DOHH2 (cell line): ENCODE data around the gene CUEDC1.
A peak's percentile ranks its signal among the peaks of the same experiment; 100 is the strongest.

Experiments
- H3F3A ChIP-seq: fragments of 200-600 bp; sonication (generic), shearing (Covaris generic); 2 replicates; pipeline ENCODE4 v1.6.0; 2016; ENCODE audit warnings: antibody characterized with exemption, mild to moderate bottlenecking; ENCODE audit not compliant: control insufficient read depth, insufficient read depth
- H3K27ac ChIP-seq: fragments of 200-600 bp; sonication (generic); 2 replicates; pipeline ENCODE4 v1.5.1; 2014; ENCODE audit warnings: low read depth, mild to moderate bottlenecking, low read length, moderate library complexity
- H3K27me3 ChIP-seq: fragments of 200-600 bp; sonication (generic); 2 replicates; pipeline ENCODE4 v1.6.1; 2014; ENCODE audit warnings: mild to moderate bottlenecking, low read length, mixed read lengths; ENCODE audit not compliant: control insufficient read depth
- H3K36me3 ChIP-seq: fragments of 200-600 bp; sonication (generic); 2 replicates; pipeline ENCODE4 v1.6.1; 2014; ENCODE audit warnings: mild to moderate bottlenecking, low read length, moderate library complexity, mixed read lengths; ENCODE audit not compliant: control insufficient read depth
- H3K4me1 ChIP-seq: fragments of 200-600 bp; sonication (generic); 2 replicates; pipeline ENCODE4 v1.6.1; 2014; ENCODE audit warnings: mild to moderate bottlenecking, low read length, mixed read lengths; ENCODE audit not compliant: control insufficient read depth
- H3K4me2 ChIP-seq: fragments of 200-600 bp; sonication (generic); 2 replicates; pipeline ENCODE4 v1.6.0; 2014; ENCODE audit warnings: mild to moderate bottlenecking, low read length, moderate library complexity
- H3K4me3 ChIP-seq: fragments of 200-600 bp; sonication (generic); 2 replicates; pipeline ENCODE4 v1.5.1; 2014; ENCODE audit warnings: mild to moderate bottlenecking, low read length, mixed read lengths
- H3K79me2 ChIP-seq: fragments of 200-600 bp; sonication (generic); 2 replicates; pipeline ENCODE4 v1.6.1; 2014; ENCODE audit warnings: mild to moderate bottlenecking, low read length, mixed read lengths; ENCODE audit not compliant: control insufficient read depth
- H3K9me2 ChIP-seq: fragments of 200-600 bp; sonication (generic); replicated peaks from 2 replicates; pipeline ENCODE4 v1.6.1; 2014; ENCODE audit warnings: mild to moderate bottlenecking, low read length, mixed read lengths; ENCODE audit not compliant: control insufficient read depth
- H3K9me3 ChIP-seq: fragments of 200-600 bp; sonication (generic); 2 replicates; pipeline ENCODE4 v1.6.1; 2014; ENCODE audit warnings: antibody characterized with exemption, low read length, mixed read lengths; ENCODE audit not compliant: control insufficient read depth, insufficient read depth
- H4K20me1 ChIP-seq: fragments of 200-600 bp; sonication (generic); 2 replicates; pipeline ENCODE4 v1.6.0; 2014; ENCODE audit warnings: low read depth, mild to moderate bottlenecking, antibody characterized with exemption, low read length, moderate library complexity; ENCODE audit not compliant: control insufficient read depth, insufficient read depth
- CTCF ChIP-seq: fragments of 200-600 bp; sonication (generic); IDR thresholded peaks from one replicate; pipeline ENCODE4 v1.5.1; 2014; ENCODE audit warnings: antibody characterized with exemption, mild to moderate bottlenecking, low read depth, low read length; ENCODE audit not compliant: poor library complexity, severe bottlenecking
- EZH2phosphoT487 ChIP-seq: fragments of 200-600 bp; sonication (generic); IDR thresholded peaks from 2 replicates; pipeline ENCODE4 v1.6.1; 2017; ENCODE audit warnings: borderline replicate concordance, mild to moderate bottlenecking, antibody characterized with exemption, low read length, moderate library complexity, mixed read lengths

The CUEDC1 gene

GRCh38 chr17:57986841-57987580 lies 31.8 kb upstream of the CUEDC1 start:
- Histone ChIP-seq H3K9me3 (no peaks in the 10 kb centered on the region), H4K20me1 (peaks cover 24% of the 10 kb centered on the region), H3K36me3 (peaks cover 46% of the 10 kb centered on the region), H3K79me2 (peaks cover 58% of the 10 kb centered on the region), H3K4me3 (peak overlapping the region; percentile 92), H3K27me3 (no peaks in the 10 kb centered on the region), H3F3A (peaks cover 25% of the 10 kb centered on the region), H3K4me2 (peak overlapping the region; percentile 96), H3K27ac (0 out of 2 replicates have a peak overlapping the region, but pooled peaks have one; percentile 32), H3K4me1 (peaks cover 36% of the 10 kb centered on the region), H3K9me2 (no peaks in the 10 kb centered on the region)
- TF ChIP-seq CTCF (no peak), EZH2phosphoT487 (no peak)

DNA sequence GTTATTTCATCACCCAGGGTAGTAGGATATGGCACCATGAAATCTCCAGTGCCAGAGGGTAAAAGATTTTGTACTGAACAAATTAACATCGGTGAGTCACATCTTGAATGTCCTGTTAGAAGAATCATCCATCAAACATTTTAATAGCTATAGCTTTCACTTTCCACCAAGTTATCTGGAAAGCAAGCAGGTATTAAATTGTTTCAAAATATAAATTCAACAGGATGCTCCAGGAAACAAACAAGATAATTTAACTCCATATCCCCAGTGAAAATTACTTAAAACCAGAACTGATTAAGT lies 30.4 kb upstream of the CUEDC1 start:
- Histone ChIP-seq H3K4me3 (no peak overlapping the region), H4K20me1 (peaks cover 24% of the 10 kb centered on the region), H3K9me3 (no peaks in the 10 kb centered on the region), H3K27ac (no peak overlapping the region), H3K4me2 (peak overlapping the region; percentile 24), H3K27me3 (no peaks in the 10 kb centered on the region), H3K36me3 (peaks cover 58% of the 10 kb centered on the region), H3K79me2 (peaks cover 65% of the 10 kb centered on the region), H3K9me2 (no peaks in the 10 kb centered on the region), H3F3A (peaks cover 12% of the 10 kb centered on the region), H3K4me1 (peaks cover 36% of the 10 kb centered on the region)
- TF ChIP-seq EZH2phosphoT487 (no peak), CTCF (no peak)

GRCh38 chr17:57984936-57985674 lies 29.9 kb upstream of the CUEDC1 start:
- H3K4me1 ChIP-seq: peaks cover 36% of the 10 kb centered on the region

More at GRCh38 chr17:57984936-57985674, 29.9 kb upstream of the CUEDC1 start:
- Histone ChIP-seq H3K36me3 (peaks cover 63% of the 10 kb centered on the region), H4K20me1 (peaks cover 24% of the 10 kb centered on the region), H3K4me2 (peak overlapping the region; percentile 24), H3K27ac (no peak overlapping the region), H3K79me2 (peaks cover 65% of the 10 kb centered on the region), H3F3A (peaks cover 7% of the 10 kb centered on the region), H3K9me3 (no peaks in the 10 kb centered on the region), H3K4me3 (no peak overlapping the region), H3K27me3 (no peaks in the 10 kb centered on the region), H3K9me2 (no peaks in the 10 kb centered on the region)
- no peak for TF ChIP-seq CTCF
